Pancreas (tissue), 10 donors: ENCODE data around the gene TOR2A. TPM values are rescaled to one million over a fixed set of nuclear protein-coding genes. Genes with fewer than 3 reads are reported as not detected.
A peak's percentile ranks its signal among the peaks of the same experiment; 100 is the strongest.

ENCODE experiments used
- ATAC-seq, 4 donors: fragments of 200-7000 bp; cut with Tn5 transposase; one replicate each; pipeline versions ENCODE4 v1.8.0 to v1.9.1; 2020; ENCODE audit warnings: mild to moderate bottlenecking in 4 of 4, moderate library complexity in 4 of 4
- DNase-seq, 6 donors: peaks; one replicate each; pipeline ENCODE4 v3.0.0-alpha.2; 2020
- FAIRE-seq: peaks from 2 replicates; lab custom pipeline; 2012; peaks lifted over from hg19 to GRCh38; lab: Jason Lieb, UNC
- H3K27ac ChIP-seq, 4 donors: fragments of 200-600 bp; sonication (generic); 1 replicate in 3 of 4; 2 replicates in 1 of 4; pipeline versions ENCODE4 v1.5.0 to v1.8.0; 2020
- H3K27me3 ChIP-seq, 4 donors: fragments of 200-600 bp; one replicate each; pipeline ENCODE4 v1.8.0; 2021
- H3K36me3 ChIP-seq, 3 donors: fragments of 200-600 bp; sonication (generic) in 1 of 3; one replicate each; pipeline versions ENCODE4 v1.5.0 to v1.8.0; 2020 to 2021
- H3K4me1 ChIP-seq, 3 donors: fragments of 200-600 bp; one replicate each; pipeline ENCODE4 v1.8.0; 2021
- H3K4me3 ChIP-seq, 4 donors: fragments of 200-600 bp; sonication (generic) in 2 of 4; one replicate each; pipeline versions ENCODE4 v1.5.0 to v1.8.0; 2020 to 2021
- H3K9me3 ChIP-seq, 4 donors: fragments of 200-600 bp; one replicate each; pipeline ENCODE4 v1.8.0; 2021
- WGBS, 2 donors: extraction: QIAGEN DNeasy Blood & Tissue Kit; methylation state at CpG; one replicate each; pipeline ENCODE4 v1.1.7; 2013; 5-methylcytosine and 5-hydroxymethylcytosine counted together
- intact Hi-C, 3 donors: fragments of 100-400 bp; cut with DNase I; formaldehyde crosslinking; loops; one replicate each; pipeline versions ENCODE4 v1.11.1 to v1.14.2; 2022
- polyA plus RNA-seq, 2 donors: library from polyadenylated mRNA; stranded (reverse); fragments of 200-250 nt; gene quantifications; one replicate each; pipeline ENCODE4 v1.2.3, GENCODE V29; 2013
- total RNA-seq, 6 donors: library from RNA; stranded (reverse); fragmentation: NEBNext Ultra II Directional in 4 of 6; extraction: Animal tissue kit (Norgen Biotek cat#: 25700) in 4 of 6; gene quantifications; one replicate each; pipeline versions ENCODE4 v1.2.1 to v1.2.4, GENCODE V29; 2021 to 2023
- TF ChIP-seq, protein P1 (sequence below), 4 donors: fragments of 200-600 bp; sonication (generic) in 3 of 4; IDR thresholded peaks; one replicate each; pipeline versions ENCODE4 v1.5.0 to v1.8.0; 2021; ENCODE audit warnings: antibody characterized with exemption in 4 of 4
- donor health status: healthy with polysubstance abuse.
- donor health status: DM: no; HTN: no; CAD: no; lungs with moderate emphysema.
- donor health status: DM: no; HTN: no; CAD: no.
- donor health status: control.
- donor health status: control.
- donor health status: Bipolar disorder and iron deficiency.
- donor health status: DM: yes; HTN: yes; CAD: no.
- donor health status: DM: no; HTN: no; CAD: no.
- donor health status: DM: no; HTN: no; CAD: no.
- donor health status: DM: yes; HTN: yes; CAD: no.

Gene TOR2A
- total and polyA plus RNA-seq, 8 donors: 4.2 to 17.5 (median 6.1) TPM

DNA sequence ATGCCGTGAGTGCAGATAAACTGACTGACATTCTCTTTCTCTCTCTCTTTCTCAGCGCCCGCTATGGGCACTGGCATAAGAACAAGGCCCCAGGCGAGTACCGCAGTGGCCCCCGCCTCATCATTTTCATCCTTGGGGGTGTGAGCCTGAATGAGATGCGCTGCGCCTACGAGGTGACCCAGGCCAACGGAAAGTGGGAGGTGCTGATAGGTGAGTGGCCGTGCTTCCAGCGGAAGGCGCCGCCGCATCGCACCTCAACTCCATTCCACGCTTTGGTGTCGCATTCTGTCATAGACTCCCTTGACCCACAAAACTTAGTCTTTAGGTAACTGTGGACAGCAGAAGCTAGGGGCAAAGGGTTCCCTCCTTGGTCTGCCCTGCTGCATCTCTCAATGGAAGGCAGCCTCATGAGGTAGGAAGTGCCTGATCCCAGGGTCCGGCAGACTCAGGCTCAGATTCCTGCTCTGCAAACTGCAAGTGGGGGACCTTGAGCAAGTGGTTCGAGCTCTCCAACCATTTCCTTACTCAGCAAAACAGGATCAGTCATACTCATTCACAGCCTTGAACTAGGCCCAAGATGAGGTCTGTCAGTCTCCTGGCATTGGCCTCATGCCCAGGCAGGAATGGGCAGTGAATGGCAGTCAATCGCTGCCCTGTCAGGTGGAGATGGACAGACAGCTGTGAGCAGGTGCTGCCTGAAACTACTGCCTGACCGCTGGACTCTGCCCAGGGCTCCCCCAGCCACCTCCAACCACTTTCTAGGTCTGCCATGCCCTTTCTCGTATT, 52.5 kb downstream of the TOR2A start:
- peaks cover 0 to 19% (median 9%) of the 10 kb centered on the region in 3 donors for H3K36me3 ChIP-seq

More for the DNA sequence above, 52.5 kb downstream of the TOR2A start:
- no peaks in the 10 kb centered on the region for H3K9me3 ChIP-seq
- DNase-seq (peak in 1 of 6 donors; percentile 35), FAIRE-seq (no peak), ATAC-seq (peak in 3 of 4 donors; percentile 29 to 61 (median 36))
- H3K4me1 ChIP-seq: no peaks in the 10 kb centered on the region
- TF ChIP-seq, protein P1, sequence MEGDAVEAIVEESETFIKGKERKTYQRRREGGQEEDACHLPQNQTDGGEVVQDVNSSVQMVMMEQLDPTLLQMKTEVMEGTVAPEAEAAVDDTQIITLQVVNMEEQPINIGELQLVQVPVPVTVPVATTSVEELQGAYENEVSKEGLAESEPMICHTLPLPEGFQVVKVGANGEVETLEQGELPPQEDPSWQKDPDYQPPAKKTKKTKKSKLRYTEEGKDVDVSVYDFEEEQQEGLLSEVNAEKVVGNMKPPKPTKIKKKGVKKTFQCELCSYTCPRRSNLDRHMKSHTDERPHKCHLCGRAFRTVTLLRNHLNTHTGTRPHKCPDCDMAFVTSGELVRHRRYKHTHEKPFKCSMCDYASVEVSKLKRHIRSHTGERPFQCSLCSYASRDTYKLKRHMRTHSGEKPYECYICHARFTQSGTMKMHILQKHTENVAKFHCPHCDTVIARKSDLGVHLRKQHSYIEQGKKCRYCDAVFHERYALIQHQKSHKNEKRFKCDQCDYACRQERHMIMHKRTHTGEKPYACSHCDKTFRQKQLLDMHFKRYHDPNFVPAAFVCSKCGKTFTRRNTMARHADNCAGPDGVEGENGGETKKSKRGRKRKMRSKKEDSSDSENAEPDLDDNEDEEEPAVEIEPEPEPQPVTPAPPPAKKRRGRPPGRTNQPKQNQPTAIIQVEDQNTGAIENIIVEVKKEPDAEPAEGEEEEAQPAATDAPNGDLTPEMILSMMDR (IDR thresholded peaks at IDR 0.05): no peak
- no peak overlapping the region for H3K27ac ChIP-seq
- H3K27me3 ChIP-seq: no peaks in the 10 kb centered on the region
- 88 to 89% methylated on average over 23 of the region's 23 CpGs for WGBS, 2 donors
- intact Hi-C loops: no loop called here
- no peak overlapping the region for H3K4me3 ChIP-seq

Other genes with a start within 250 kb of the TOR2A start
- 10 to 100 TPM; 14.3 to 33.0 (median 22.0) TPM for gene STXBP1, start 123.0 kb downstream of the TOR2A start, total RNA-seq
- 10 to 100 TPM; 17.6 to 46.4 TPM for gene STXBP1, start 123.0 kb downstream of the TOR2A start, polyA plus RNA-seq
- under 1 TPM in 5 of 6 donors, not detected in 1; 0.12 to 0.39 (median 0.22) TPM for gene CFAP157, start 28.3 kb downstream of the TOR2A start, total RNA-seq
- gene CFAP157, start 28.3 kb downstream of the TOR2A start, polyA plus RNA-seq: 1 to 10 TPM; 1.6 to 2.1 TPM
- gene PTRH1, start 19.6 kb downstream of the TOR2A start, total RNA-seq: 10 to 100 TPM in 2 of 6 donors, 1 to 10 TPM in 4; 5.6 to 11.9 (median 9.0) TPM
- 10 to 100 TPM; 11.5 to 13.4 TPM for gene PTRH1, start 19.6 kb downstream of the TOR2A start, polyA plus RNA-seq
- under 1 TPM in 2 of 6 donors, not detected in 4; 0.03 to 0.09 TPM for gene TTC16, start 19.2 kb downstream of the TOR2A start, total RNA-seq
- under 1 TPM; 0.02 to 0.04 TPM for gene TTC16, start 19.2 kb downstream of the TOR2A start, polyA plus RNA-seq
- 1 to 10 TPM; 1.4 to 4.8 (median 1.8) TPM for gene SH2D3C, start 43.4 kb upstream of the TOR2A start, total RNA-seq
- gene SH2D3C, start 43.4 kb upstream of the TOR2A start, polyA plus RNA-seq: 1 to 10 TPM; 6.9 to 7.1 TPM
- gene CDK9, start 50.7 kb upstream of the TOR2A start, total RNA-seq: 10 to 100 TPM; 33.9 to 58.2 (median 43.9) TPM
- 100 to 1,000 TPM in 1 of 2 donors, 10 to 100 TPM in 1; 73.7 to 119 TPM for gene CDK9, start 50.7 kb upstream of the TOR2A start, polyA plus RNA-seq
- 10 to 100 TPM; 27.0 to 41.3 (median 34.3) TPM for gene FPGS, start 67.6 kb upstream of the TOR2A start, total RNA-seq
- gene FPGS, start 67.6 kb upstream of the TOR2A start, polyA plus RNA-seq: 10 to 100 TPM; 57.1 to 85.3 TPM
- 10 to 100 TPM in 5 of 6 donors, 1 to 10 TPM in 1; 9.7 to 42.4 (median 13.6) TPM for gene ENG, start 119.4 kb upstream of the TOR2A start, total RNA-seq
- 10 to 100 TPM; 25.8 to 32.9 TPM for gene ENG, start 119.4 kb upstream of the TOR2A start, polyA plus RNA-seq
- 10 to 100 TPM in 4 of 6 donors, 1 to 10 TPM in 2; 8.9 to 18.3 (median 15.2) TPM for gene AK1, start 142.4 kb upstream of the TOR2A start, total RNA-seq
- gene AK1, start 142.4 kb upstream of the TOR2A start, polyA plus RNA-seq: 10 to 100 TPM; 49.5 to 81.7 TPM
- gene ST6GALNAC6, start 164.3 kb upstream of the TOR2A start, total RNA-seq: 10 to 100 TPM; 20.7 to 31.1 (median 26.0) TPM
- 10 to 100 TPM; 30.6 to 35.7 TPM for gene ST6GALNAC6, start 164.3 kb upstream of the TOR2A start, polyA plus RNA-seq
- gene ST6GALNAC4, start 181.7 kb upstream of the TOR2A start, total RNA-seq: 10 to 100 TPM; 25.9 to 66.6 (median 41.3) TPM
- gene ST6GALNAC4, start 181.7 kb upstream of the TOR2A start, polyA plus RNA-seq: 10 to 100 TPM; 22.2 to 27.7 TPM
- 1 to 10 TPM; 1.0 to 2.2 (median 1.2) TPM for gene PIP5KL1, start 195.5 kb upstream of the TOR2A start, total RNA-seq
- 1 to 10 TPM in 1 of 2 donors, under 1 TPM in 1; 0.80 to 2.5 TPM for gene PIP5KL1, start 195.5 kb upstream of the TOR2A start, polyA plus RNA-seq
- gene DPM2, start 202.6 kb upstream of the TOR2A start, total RNA-seq: 10 to 100 TPM; 19.6 to 34.9 (median 25.5) TPM
- gene DPM2, start 202.6 kb upstream of the TOR2A start, polyA plus RNA-seq: 10 to 100 TPM; 39.0 to 56.8 TPM
- gene EEIG1, start 245.7 kb upstream of the TOR2A start, total RNA-seq: 10 to 100 TPM; 47.7 to 85.4 (median 69.1) TPM
- 10 to 100 TPM; 25.4 to 56.5 TPM for gene EEIG1, start 245.7 kb upstream of the TOR2A start, polyA plus RNA-seq